Measurements from ENCODE around the gene PROC.

Gene PROC

DNA sequence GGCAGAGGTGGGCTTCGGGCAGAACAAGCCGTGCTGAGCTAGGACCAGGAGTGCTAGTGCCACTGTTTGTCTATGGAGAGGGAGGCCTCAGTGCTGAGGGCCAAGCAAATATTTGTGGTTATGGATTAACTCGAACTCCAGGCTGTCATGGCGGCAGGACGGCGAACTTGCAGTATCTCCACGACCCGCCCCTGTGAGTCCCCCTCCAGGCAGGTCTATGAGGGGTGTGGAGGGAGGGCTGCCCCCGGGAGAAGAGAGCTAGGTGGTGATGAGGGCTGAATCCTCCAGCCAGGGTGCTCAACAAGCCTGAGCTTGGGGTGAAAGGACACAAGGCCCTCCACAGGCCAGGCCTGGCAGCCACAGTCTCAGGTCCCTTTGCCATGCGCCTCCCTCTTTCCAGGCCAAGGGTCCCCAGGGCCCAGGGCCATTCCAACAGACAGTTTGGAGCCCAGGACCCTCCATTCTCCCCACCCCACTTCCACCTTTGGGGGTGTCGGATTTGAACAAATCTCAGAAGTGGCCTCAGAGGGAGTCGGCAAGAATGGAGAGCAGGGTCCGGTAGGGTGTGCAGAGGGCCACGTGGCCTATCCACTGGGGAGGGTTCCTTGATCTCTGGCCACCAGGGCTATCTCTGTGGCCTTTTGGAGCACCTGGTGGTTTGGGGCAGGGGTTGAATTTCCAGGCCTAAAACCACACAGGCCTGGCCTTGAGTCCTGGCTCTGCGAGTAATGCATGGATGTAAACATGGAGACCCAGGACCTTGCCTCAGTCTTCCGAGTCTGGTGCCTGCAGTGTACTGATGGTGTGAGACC is at the start of gene PROC:
TSS of gene PROC (plus strand) at position 128 of the 812 bp plus-strand sequence. CDS start 1,516 bp downstream, outside the sequence.
- no peak for DNase-seq

DNA sequence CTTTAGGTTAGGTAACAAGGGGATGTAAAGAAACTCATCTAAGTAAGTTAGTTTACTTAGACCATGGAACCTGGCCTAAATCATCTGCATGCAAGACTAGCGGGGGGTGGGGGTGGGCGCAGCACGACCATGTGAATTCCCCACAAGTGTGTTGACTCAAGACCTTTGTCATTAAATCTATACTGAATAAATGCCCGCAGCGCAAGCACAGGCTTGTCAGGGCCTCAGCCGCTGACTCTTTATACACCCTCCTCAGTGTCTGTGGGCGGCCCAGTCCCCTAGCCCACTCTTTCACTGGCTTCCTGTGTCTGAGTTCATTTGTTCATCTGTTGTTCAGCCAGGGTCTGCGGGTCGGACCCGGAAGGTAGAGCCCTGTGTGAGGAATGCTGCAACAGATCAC is 48.2 kb upstream of the PROC start:
- DNase-seq: no peak

DNA sequence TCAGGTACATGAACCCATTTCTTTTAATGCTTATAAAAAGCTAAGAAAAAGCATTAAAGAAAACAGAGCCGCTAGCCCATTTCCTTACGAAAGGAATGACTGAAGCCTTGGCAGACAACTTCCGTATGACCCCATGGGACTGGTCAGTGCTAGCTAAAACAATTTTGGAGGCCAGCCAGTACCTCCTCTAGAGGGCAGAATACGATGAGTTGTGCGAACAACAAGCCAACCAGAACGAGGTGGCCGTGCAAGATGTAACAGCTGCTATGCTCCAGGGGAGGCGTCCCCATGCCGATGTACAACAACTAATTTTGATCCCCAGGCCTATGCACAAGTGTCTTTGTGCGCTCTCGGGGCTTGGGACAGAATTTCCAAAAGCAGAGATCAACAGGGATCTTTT is 47.2 kb upstream of the PROC start:
- no peak for DNase-seq

DNA sequence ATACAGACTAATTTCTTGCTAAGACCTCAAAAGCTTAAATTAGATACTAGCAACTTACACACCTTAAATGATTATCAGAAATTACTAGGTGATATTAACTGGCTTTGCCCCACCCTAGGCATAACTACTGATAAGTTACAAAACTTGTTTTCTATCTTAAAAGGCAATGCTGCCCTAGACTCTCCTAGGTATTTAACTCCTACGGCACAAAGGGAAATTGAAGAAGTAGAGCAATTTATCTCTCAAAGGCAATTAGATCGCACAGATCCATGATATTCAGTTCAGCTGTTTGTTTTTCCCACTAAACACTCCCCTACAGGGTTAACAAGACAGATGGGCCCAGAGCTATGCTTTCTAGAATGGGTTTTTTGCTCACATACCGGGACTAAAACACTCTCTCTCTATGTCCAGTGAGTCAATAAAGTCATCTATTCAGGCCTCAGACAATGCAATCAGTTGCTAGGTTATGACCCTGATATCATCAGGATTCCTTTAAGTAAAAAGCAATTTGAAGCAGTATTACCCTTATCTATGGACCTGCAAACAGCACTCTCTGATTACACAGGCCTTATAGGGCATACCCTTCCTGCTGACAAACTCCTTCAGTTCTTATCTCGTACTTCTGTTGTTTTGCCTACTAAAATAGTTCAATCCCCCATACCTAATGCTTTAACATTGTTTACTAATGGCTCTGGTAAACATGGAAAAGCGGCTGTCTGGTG is 44.7 kb upstream of the PROC start:
- DNase-seq: no peak

DNA sequence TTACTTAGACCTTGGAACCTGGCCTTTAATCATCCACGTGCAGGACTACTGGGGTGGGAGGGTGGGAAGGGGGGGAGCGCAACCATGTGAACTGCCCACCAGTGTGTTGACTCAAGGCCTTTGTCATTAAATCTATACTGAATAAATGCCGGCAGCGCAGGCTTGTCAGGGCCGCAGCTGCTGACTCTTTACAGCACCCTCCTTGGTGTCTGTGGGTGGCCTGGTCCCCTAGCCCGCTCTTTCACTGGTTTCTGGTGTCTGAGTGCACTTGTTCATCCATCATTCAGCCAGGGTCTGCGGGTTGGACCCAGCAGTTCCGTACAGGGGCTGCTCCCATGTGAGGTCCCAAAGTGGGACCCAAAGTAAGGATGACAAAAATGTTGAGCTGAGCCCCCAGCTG is 42.0 kb upstream of the PROC start:
- DNase-seq: no peak

DNA sequence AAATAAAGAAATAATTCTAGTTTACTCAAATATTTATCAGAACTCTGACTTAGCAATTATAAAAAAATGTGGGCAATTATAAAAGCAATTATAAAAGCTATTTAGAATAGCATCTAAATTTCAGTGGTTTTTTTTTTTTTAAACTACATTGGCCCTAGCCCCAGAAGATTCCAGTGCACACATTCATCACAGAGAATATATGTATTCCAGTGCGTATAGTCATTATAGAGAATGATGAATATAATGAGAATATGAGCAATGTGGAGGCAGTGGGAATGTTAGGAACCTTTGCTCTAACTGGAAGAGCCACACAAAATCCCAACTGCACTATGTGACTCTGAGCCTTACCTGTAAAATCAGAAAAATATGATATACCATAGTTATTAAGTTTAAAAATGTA is 41.0 kb upstream of the PROC start:
- DNase-seq: no peak

DNA sequence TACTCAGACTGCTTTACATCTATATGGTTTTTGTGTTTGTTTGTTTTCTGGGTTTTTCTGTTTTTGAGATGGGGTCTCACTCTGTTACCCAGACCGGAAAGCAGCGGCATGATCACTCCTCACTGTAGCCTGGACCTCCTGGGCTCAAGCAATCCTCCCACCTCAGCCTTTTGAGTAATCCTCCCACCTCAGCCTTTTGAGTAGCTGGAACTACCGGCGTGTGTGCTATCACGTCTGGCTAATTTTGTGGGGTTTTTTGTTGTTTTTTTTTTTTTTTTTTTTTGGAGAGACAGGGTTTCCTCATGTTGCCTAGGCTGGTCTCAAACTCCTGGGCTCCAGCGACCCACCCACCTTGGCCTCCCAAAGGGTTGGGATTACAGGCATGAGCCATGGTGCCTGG is 39.5 kb upstream of the PROC start:
- DNase-seq: no peak

DNA sequence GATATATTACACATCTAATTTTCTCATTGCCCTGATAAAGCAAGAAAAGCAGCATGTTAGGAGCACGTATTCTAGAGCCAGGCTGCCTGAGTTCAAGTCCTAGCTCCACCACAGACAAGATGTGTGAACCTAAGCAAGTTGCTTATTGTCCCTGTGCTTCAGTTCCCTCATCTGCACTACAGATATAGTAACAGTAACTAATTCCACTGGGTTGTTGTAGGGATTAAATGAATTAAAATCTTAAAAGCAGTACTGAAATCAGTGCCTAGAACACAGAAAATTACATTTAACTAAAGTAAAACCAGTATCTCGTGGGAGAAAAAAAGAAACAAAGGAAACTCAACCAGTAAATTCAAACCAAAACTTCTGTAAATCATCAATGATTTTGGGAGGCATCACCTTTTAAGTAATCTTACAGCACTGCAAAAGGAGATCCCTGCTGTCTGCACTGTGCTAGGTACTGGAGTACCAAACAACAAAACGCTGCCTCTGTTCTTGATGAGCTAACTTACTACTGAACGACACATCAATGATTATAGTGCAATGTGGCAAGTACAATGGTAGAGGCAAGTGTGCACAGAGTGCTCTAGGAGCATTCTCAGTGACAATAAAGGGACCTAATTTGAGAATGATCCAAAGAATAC is 38.4 kb upstream of the PROC start:
- no peak for DNase-seq

DNA sequence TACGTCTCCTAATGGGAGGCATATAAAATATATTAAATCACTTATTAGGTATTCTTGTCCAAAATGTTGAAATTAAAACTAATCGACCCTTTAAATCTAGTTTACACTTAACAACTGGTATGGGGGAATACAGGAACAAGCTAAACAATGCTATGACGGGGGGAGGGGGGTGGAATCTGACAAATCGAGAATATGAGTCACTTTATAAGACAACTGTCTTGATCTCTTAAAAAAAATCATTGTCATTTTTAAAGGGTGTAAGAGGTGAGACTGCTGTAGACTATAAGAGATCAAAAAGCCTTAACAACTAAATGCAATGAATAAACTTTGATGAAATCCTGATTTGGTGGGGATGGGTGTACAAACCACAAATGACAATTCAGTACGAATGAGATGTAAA is 36.5 kb upstream of the PROC start:
- no peak for DNase-seq

DNA sequence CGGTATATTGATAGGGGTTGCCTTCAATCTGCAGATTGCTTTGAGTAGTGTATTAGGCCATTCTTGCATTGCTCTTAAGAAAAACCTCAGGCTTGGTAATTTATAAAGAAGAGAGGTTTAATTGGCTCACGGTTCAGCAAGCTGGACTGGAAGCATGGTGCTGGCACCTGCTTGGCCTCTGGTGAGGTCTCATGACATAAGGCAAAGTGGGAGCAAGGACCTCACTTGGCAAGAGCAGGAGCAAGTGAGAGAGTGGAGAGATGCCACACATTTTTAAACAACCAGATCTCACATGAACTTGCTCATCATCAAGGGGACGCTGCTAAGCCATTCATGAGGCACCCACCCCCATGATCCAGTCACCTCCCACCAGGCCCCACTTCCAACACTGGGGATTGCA is 35.4 kb upstream of the PROC start:
- DNase-seq: no peak

DNA sequence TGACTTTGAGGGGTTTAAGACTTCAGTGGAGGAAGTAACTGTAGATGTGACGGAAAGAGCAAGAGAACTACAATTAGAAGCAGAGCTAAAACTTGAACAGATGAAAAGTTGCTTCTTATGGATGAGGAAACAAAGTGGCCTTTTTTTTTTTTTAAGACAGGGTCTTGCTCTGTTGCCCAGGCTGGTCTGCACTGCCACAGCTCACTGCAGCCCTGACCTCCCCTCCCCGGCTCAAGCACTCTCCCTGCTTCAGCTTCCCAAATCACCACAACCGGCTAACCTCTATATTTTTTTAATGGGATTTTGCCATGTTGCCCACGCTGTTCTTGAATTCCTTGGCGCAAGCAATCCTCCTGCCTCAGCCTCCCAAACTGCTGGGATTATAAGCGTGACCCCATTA is 33.7 kb upstream of the PROC start:
- no peak for DNase-seq

DNA sequence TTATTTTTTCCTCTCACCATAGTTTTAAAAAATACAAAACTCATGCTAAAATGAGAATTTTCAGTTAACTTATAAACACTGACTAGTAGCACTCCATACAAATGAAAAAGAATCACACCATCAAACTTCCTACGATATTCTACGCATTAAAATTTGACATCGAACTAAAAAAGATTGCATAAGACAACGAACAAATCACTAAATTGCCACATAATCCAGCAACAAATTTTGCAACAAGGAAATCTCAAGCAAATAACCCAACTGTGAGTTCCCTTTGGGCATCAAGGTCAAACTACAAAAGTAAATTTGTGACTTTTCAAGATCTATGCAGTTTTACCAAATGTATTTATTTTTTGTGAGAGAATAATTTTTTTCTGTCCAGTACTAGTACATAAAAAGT is 32.0 kb upstream of the PROC start:
- no peak for DNase-seq

DNA sequence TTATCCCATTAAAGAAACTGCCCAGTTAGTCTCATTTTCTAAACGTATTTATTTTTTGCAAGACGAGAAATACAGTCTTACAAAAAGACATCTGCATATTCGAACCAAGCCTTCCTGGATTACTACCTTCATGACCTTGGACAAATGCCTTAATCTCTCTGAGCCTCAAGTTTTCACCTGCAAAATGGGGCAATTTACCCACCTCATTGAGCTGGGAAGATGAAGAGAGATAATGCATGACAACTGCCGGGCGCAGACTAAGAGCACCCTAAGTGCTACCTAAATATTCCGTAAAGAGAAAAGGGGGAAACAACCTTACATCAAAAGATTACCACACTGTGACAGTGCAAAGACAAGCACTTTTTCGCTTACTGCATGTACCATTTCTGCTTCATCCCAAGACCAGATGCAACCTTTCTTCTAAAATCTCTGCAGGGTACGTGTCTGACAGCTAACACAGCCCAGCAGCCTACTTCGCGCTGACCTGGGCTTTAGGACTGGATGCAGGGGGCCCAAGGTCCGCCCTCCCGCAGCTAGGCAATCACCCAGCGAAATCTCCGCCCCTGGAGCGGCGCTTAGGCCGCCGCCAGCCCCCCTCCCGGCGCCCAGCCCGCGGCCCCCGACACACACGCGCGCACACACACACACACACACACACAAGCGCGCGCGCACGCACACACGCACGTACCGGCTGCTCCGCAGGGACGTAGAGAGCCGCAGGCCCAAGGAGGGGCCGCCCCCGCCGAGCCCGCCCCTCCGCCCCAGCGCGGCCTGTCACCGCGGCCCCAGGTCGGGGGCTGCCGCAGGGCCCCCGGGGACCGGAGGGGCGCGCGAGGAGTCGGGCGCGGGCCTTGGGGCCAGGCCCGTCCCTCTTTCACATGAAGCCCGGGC is 31.2 kb upstream of the PROC start:
- peak; percentile 92 for DNase-seq

DNA sequence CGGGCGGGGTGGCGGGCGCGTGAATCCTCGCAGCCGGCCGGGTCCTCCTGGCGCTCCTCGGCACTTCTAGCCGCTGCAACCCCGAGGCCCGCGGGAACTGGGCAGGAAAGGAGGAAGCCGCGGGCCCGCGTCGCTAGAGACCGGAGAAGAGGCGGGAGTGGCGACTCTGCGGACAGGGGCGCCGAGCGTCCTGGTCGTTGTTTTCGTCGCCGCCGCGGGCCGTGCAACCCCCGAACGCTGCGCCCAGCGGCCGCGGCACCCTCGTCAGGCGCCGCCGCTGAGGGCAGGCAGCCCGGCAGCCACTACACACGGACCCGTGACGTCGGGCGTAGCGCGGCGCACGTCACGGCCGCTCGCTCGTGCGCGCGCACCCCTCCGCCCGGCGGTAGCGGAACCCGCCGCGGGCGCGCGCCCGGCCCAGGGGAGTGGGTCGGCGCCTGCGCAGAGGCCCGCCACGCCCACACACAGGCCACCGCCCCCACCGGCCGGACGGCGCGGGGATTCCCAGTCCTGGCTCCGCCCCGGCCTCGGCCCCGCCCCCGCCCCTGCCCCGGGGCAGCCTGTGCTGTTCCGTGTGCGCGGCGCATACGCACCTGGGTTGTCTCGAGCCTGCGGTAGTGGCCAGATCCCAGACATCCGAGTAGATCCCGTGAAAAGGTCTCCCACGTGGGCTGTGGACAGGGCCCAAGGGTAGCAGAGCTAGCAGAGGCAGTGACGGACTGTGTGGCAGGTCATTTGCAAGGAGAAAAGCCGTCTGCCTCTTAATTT is 30.4 kb upstream of the PROC start, which contains the start of gene MAP3K2:
TSS of gene MAP3K2 (minus strand) at position 321 of the 768 bp plus-strand sequence. CDS start 44,846 bp downstream, outside the sequence.
- DNase-seq: peak; percentile 95

DNA sequence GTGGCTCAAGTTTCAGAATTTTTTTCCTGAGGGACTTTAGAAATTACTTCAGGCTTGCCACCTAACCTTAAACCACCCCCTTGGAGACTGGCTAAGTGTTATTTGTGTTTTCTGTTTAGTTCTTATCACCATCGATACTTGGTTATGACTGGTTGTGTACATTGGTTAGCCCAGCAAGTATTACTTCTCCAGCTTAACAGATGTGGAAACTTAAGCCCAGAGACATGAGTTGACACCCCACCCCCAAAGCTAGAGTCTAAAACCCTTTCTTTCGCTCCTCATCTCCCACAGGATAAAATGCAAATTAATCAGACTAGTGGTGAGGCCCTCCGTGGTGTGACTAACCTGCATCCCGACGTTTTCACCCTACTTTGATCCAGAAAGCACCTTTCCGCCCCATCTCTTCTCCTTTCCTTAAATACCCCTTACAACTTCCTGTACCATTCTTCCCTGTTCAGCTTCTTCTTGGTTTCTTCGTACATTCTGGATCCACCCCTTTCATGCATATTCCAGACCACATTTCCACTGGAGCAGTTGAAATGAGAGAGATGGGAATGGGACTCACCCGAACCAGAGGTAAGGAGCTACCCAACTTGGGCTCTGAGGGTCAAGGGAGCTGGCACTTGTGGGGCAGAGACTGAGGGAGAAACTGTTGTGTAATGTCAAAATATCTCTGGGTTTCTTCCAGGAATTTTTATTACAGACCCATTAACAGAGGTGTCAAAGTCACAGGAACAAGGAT is 29.6 kb upstream of the PROC start:
- DNase-seq: no peak

DNA sequence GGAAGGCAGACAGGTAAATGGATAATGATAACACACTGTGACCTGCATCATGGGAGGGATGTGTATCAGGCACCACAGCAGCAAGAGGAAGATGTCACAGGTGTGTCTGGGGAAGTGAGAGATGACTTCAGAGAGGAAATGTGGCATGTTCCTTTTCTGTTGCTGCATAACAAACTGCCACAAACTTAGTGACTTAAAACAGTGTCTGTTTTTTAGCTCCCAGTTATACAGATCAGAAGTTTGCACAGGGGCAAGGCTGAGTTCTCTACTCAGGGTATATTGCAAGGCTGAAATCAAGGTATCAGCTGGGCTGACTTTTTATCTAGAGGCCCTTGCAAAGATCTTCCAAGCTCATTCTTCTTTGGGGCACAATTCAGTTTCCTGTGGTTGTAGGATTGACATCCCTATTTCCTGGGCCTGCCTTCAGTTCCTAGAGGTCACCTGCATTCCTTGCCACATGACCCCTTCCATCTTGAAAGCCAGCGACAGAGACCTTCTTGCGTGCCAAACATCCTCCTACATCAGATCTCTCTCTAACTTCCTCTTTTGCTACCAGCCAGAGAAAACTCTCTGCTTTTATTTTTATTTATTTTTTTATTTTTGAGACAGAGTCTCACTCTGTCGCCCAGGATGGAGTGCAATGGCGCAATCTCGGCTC is 28.3 kb upstream of the PROC start:
- no peak for DNase-seq

DNA sequence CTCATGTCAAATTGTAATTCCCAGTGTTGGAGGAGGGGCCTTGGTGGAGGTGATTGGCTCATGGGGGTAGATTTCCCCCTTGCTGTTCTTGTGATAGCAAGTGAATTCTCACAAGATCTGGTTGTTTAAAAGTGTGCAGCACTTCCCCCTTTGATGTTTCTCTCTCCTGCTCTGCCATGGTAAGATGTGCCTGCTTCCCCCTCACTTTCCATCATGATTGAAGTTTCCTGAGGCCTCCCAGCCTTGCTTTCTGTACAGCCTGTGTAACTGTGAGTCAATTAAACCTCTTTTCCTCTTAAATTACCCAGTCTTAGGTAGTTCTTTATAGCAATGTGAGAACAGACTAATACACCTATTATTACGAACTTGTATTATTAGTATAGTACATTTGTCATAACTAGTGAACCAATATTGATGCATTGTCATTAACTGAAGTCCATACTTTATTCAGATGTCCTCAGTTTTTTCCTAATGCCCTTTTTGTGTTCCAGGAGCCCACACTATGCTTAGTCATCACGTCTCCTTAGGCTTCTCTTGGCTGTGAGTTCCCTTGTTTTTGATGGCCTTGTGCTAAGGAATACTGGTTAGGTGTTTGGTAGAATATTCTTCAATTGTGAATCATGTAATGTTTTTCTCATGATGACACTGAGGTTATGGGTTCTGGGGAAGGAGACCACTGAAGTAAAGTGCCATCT is 25.9 kb upstream of the PROC start:
- no peak for DNase-seq

DNA sequence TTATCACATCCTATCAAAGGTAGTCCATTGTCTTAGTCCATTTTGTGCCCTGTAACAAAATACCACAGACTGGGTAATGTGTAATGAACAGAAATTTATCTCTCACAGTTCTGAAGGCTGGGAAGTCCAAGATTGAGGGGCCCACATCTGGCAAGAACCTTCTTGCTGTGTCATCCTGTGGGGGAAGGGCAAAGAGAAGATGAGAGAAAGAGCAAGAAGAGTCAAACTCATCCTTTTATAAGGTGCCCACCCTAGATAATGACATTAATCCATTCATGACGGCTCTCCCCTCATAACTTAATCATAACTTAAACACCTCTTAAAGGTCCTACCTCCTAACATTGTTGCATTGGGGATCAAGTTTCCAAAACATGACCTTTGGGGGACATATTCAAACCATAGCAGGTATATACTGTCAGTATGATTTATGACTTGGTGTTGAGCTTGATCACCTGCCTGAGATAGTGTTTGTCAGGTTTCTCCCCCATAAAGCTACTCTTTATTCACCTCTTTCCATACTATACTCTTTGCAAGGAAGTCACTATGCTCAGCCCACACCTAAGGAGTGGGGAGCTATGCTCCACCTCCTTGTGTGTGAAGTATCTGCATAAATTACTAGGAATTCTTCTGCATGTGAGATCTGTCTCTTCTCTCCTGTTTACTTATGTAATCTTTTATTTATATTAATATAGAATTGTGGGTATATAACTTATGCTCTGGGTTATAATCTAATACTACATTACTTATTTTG is 25.2 kb upstream of the PROC start:
- DNase-seq: no peak

DNA sequence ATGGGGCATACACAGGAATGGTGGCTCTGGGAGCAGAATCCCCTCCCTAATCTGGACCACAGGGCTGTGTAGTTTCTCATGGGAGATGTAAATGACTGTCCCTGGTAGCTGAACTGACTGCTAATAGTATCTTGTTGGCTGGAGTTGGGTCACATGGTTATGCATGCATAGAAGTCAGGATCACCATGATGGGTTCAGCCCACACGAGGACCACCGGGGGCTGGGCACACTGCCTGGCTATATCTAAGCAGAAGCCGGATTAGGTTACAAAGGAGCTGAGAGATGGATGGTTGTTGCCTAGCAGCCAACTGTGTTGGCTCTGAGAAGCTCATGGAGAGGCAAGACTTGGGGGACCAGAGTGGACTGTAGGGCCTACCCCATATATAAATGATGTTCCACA is 23.7 kb upstream of the PROC start:
- no peak for DNase-seq

Data from right hindlimb (tissue), 1 donor.